ENCODE data around the gene FAM180A.
"Not testable (repeated sequence)": the region's sequence is repeated elsewhere in the genome, so short reads cannot be mapped to it uniquely, and the experiment has no call there.

The FAM180A gene

GRCh38 chr7:135748770-135749169 lies at the start of gene FAM180A:
Gene FAM180A (minus strand): TSS chr7:135748813. CDS start chr7:135748580, 233 bp downstream.
- no peak for DNase-seq (ENCODE audit: low spot score)

GRCh38 chr7:135798095-135798494 lies 49.5 kb upstream of the FAM180A start:
- no peak for DNase-seq (ENCODE audit: low spot score)

GRCh38 chr7:135795846-135796570 lies 47.4 kb upstream of the FAM180A start:
- DNase-seq (ENCODE audit: low spot score) = no peak

- DNase-seq (ENCODE audit: low spot score) = no peak
Measured at GRCh38 chr7:135793841-135794240, 45.2 kb upstream of the FAM180A start.

GRCh38 chr7:135792866-135793265 lies 44.3 kb upstream of the FAM180A start:
- no peak for DNase-seq (ENCODE audit: low spot score)

GRCh38 chr7:135792363-135792668 lies 43.7 kb upstream of the FAM180A start:
- DNase-seq (ENCODE audit: low spot score) = no peak

- DNase-seq (ENCODE audit: low spot score) = no peak
Measured at GRCh38 chr7:135791543-135792362, 43.1 kb upstream of the FAM180A start.

GRCh38 chr7:135790371-135790977 lies 41.9 kb upstream of the FAM180A start:
- DNase-seq (ENCODE audit: low spot score) = no peak

GRCh38 chr7:135789956-135790355 lies 41.3 kb upstream of the FAM180A start:
- no peak for DNase-seq (ENCODE audit: low spot score)

GRCh38 chr7:135789431-135789830 lies 40.8 kb upstream of the FAM180A start:
- DNase-seq (ENCODE audit: low spot score) = no peak

GRCh38 chr7:135786911-135787310 lies 38.3 kb upstream of the FAM180A start:
- no peak for DNase-seq (ENCODE audit: low spot score)

- no peak for DNase-seq (ENCODE audit: low spot score)
Measured at GRCh38 chr7:135785065-135785464, 36.5 kb upstream of the FAM180A start.

GRCh38 chr7:135784013-135784412 lies 35.4 kb upstream of the FAM180A start:
- DNase-seq (ENCODE audit: low spot score) = no peak

GRCh38 chr7:135782801-135783200 lies 34.2 kb upstream of the FAM180A start:
- no peak for DNase-seq (ENCODE audit: low spot score)

GRCh38 chr7:135782377-135782776 lies 33.8 kb upstream of the FAM180A start:
- no peak for DNase-seq (ENCODE audit: low spot score)

- no peak for DNase-seq (ENCODE audit: low spot score)
Measured at GRCh38 chr7:135777626-135778398, 29.2 kb upstream of the FAM180A start.

GRCh38 chr7:135775915-135776314 lies 27.3 kb upstream of the FAM180A start:
- not testable (repeated sequence) for DNase-seq (ENCODE audit: low spot score)

GRCh38 chr7:135775230-135775629 lies 26.6 kb upstream of the FAM180A start:
- DNase-seq (ENCODE audit: low spot score) = no peak

GRCh38 chr7:135774284-135774683 lies 25.7 kb upstream of the FAM180A start:
- no peak for DNase-seq (ENCODE audit: low spot score)

- DNase-seq (ENCODE audit: low spot score) = no peak
Measured at GRCh38 chr7:135773464-135773863, 24.9 kb upstream of the FAM180A start.

GRCh38 chr7:135772639-135773222 lies 24.1 kb upstream of the FAM180A start:
- DNase-seq (ENCODE audit: low spot score) = no peak
